ENCODE data around the gene PRKAR1B.

DNA sequence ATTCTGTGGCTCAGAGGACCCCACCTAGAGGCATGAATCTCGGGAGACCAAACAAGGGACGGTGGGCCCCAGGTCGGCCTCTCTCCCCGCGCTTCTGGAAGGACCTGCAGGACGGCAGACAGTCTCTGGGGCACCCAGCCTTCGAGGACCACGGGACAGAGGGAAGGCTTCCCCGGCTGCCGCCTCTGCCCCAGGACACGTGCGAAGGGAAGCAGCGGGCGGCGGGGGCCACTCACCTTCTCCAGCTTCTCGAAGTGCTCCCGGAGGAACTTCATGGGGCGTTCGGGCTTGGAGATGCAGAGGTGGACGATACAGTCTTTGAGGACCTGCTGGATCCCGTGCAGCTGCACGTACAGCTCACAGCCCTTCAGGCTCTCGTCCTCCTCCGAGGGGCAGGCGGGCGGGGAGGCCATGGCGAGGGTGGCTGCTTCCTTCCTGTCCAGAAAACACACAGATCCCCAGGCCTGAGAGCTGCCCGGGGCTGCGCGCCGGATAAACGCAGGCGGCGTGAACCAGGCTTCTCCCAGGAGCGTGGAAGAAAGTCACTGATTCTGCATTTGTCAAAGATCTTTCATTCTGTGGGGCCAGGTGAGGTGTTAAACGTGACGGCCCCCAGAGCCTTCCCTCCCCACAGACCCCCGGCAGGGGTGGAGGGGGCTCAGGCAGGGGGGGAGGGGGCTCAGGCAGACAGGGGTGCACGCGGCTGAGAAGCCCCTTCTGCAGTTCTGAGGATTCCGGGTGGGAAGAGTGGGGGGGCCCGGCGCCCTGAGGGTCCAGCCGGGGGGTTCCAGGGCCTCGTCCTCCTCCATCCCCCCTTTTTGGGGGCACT, 15.8 kb downstream of the PRKAR1B start:
- no peak for TF ChIP-seq ZNF274 (IDR thresholded peaks at IDR 0.05; ENCODE audit: low read depth, low read length)
- TF ChIP-seq, protein P1, sequence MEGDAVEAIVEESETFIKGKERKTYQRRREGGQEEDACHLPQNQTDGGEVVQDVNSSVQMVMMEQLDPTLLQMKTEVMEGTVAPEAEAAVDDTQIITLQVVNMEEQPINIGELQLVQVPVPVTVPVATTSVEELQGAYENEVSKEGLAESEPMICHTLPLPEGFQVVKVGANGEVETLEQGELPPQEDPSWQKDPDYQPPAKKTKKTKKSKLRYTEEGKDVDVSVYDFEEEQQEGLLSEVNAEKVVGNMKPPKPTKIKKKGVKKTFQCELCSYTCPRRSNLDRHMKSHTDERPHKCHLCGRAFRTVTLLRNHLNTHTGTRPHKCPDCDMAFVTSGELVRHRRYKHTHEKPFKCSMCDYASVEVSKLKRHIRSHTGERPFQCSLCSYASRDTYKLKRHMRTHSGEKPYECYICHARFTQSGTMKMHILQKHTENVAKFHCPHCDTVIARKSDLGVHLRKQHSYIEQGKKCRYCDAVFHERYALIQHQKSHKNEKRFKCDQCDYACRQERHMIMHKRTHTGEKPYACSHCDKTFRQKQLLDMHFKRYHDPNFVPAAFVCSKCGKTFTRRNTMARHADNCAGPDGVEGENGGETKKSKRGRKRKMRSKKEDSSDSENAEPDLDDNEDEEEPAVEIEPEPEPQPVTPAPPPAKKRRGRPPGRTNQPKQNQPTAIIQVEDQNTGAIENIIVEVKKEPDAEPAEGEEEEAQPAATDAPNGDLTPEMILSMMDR (IDR thresholded peaks at IDR 0.05 in 2 of 3, conservative IDR thresholded peaks at IDR 0.05 in 1 of 3; ENCODE audit: borderline replicate concordance in 1 of 3, insufficient read depth in 1 of 3, low read depth in 2 of 3, low read length in 2 of 3), result no peak
- TF ChIP-seq, protein P2, sequence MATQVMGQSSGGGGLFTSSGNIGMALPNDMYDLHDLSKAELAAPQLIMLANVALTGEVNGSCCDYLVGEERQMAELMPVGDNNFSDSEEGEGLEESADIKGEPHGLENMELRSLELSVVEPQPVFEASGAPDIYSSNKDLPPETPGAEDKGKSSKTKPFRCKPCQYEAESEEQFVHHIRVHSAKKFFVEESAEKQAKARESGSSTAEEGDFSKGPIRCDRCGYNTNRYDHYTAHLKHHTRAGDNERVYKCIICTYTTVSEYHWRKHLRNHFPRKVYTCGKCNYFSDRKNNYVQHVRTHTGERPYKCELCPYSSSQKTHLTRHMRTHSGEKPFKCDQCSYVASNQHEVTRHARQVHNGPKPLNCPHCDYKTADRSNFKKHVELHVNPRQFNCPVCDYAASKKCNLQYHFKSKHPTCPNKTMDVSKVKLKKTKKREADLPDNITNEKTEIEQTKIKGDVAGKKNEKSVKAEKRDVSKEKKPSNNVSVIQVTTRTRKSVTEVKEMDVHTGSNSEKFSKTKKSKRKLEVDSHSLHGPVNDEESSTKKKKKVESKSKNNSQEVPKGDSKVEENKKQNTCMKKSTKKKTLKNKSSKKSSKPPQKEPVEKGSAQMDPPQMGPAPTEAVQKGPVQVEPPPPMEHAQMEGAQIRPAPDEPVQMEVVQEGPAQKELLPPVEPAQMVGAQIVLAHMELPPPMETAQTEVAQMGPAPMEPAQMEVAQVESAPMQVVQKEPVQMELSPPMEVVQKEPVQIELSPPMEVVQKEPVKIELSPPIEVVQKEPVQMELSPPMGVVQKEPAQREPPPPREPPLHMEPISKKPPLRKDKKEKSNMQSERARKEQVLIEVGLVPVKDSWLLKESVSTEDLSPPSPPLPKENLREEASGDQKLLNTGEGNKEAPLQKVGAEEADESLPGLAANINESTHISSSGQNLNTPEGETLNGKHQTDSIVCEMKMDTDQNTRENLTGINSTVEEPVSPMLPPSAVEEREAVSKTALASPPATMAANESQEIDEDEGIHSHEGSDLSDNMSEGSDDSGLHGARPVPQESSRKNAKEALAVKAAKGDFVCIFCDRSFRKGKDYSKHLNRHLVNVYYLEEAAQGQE (IDR thresholded peaks at IDR 0.05; ENCODE audit: low read depth), result no peak
- no peak for TF ChIP-seq POLR2A (IDR thresholded peaks at IDR 0.05; ENCODE audit: borderline replicate concordance, extremely low read depth, insufficient read depth, insufficient read length)
- no peak for TF ChIP-seq CEBPB (IDR thresholded peaks at IDR 0.05; ENCODE audit: low read depth)
- no peak for TF ChIP-seq YY1 (IDR thresholded peaks at IDR 0.05; ENCODE audit: extremely low read depth, insufficient replicate concordance, low read depth, low read length)
- TF ChIP-seq EZH2phosphoT487 (IDR thresholded peaks at IDR 0.05; ENCODE audit: borderline replicate concordance), result no peak
- TF ChIP-seq JUND (IDR thresholded peaks at IDR 0.05), result no peak
- TF ChIP-seq EZH2 (IDR thresholded peaks at IDR 0.05), result no peak
- TF ChIP-seq POLR2AphosphoS5 (IDR thresholded peaks at IDR 0.05; ENCODE audit: low read depth, low read length), result no peak
- no peak for TF ChIP-seq SIN3A (IDR thresholded peaks at IDR 0.05; ENCODE audit: low read depth)
- TF ChIP-seq, protein P3, sequence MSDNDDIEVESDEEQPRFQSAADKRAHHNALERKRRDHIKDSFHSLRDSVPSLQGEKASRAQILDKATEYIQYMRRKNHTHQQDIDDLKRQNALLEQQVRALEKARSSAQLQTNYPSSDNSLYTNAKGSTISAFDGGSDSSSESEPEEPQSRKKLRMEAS (IDR thresholded peaks at IDR 0.05), result no peak
- TF ChIP-seq TCF7L2 (IDR thresholded peaks at IDR 0.05; ENCODE audit: borderline replicate concordance, extremely low read depth, insufficient read depth, insufficient read length), result no peak
- TF ChIP-seq, protein P4, sequence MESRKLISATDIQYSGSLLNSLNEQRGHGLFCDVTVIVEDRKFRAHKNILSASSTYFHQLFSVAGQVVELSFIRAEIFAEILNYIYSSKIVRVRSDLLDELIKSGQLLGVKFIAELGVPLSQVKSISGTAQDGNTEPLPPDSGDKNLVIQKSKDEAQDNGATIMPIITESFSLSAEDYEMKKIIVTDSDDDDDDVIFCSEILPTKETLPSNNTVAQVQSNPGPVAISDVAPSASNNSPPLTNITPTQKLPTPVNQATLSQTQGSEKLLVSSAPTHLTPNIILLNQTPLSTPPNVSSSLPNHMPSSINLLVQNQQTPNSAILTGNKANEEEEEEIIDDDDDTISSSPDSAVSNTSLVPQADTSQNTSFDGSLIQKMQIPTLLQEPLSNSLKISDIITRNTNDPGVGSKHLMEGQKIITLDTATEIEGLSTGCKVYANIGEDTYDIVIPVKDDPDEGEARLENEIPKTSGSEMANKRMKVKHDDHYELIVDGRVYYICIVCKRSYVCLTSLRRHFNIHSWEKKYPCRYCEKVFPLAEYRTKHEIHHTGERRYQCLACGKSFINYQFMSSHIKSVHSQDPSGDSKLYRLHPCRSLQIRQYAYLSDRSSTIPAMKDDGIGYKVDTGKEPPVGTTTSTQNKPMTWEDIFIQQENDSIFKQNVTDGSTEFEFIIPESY (IDR thresholded peaks at IDR 0.05; ENCODE audit: extremely low read depth, insufficient replicate concordance, low read length), result no peak

Measured in HCT116 (cell line).